ENCODE data around the gene CD36.

Gene CD36

DNA sequence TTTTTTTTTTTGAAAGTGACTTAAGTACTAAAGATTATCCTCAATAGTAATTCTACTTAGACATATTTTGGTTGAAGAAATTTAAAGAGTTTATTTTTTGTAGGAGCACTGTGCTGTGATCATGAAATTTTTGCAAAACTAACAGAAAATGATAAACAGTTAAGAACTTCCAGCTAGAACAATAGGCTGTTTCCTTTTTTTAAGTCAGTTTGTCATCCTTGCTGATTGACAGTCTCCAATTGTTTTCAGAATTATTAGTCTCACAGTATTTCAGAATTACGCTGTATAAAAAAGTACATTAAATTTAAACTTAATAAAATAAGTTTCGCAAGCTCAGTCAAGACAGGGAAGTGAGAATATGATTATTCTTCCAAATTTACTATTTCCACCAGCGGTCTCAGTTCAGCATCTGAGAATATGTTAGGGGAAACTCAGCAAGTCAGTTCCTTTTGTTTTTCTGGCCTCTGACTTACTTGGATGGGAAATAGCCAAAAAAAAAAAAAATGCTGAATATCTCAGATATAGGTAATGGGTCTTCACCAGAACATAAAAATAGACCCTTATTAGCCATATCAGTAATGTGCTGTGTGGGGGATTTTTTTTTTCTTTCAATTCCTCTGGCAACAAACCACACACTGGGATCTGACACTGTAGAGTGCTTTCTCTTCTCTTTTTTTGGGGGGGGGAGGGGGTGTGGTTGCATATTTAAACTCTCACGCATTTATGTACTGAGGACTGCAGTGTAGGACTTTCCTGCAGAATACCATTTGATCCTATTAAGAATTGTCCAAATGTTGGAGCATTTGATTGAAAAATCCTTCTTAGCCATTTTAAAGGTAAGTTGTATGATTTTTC is at the start of gene CD36:
CD36 (plus strand) TSS at position 732 of the 855 bp plus-strand sequence. CDS start 8,099 bp downstream, outside the sequence.
- DNase-seq = no peak

DNA sequence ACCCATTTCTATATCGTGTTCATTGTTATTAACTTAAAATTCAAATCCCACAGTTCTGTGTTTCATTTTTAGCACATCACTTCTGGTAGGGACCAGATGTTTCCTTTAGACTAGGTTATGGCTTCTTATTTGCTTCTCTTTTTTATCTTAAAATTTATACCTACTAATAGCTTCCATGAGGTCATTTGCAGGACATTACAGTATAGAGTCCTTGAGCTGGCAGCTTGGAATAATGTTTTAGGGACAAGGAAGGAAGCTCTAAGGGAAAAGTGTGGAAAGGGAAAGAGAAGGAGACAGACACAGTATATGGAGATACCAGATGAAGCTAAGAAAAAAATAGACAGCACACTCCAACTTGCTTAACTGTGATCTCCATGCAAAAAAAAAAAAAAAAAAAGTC is 48.8 kb upstream of the CD36 start:
- no peak for DNase-seq

DNA sequence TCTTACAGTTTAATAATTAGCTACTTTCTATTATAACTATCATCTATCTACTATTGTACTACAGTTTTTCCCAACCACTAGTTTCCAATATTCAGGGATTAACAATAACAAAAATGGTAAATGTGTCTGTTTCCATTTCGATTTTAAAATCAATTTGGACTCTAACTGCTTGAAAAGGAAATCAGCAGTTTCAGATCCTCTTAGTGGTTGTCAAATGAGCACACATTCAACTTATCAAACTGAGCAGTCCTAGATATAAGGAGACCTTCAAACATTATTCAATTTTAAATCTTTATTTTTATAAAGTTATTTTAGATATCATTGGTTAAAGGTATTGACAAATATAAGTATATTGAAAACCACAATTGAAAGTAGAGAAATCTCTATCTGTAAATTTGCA is 46.8 kb upstream of the CD36 start:
- no peak for DNase-seq

DNA sequence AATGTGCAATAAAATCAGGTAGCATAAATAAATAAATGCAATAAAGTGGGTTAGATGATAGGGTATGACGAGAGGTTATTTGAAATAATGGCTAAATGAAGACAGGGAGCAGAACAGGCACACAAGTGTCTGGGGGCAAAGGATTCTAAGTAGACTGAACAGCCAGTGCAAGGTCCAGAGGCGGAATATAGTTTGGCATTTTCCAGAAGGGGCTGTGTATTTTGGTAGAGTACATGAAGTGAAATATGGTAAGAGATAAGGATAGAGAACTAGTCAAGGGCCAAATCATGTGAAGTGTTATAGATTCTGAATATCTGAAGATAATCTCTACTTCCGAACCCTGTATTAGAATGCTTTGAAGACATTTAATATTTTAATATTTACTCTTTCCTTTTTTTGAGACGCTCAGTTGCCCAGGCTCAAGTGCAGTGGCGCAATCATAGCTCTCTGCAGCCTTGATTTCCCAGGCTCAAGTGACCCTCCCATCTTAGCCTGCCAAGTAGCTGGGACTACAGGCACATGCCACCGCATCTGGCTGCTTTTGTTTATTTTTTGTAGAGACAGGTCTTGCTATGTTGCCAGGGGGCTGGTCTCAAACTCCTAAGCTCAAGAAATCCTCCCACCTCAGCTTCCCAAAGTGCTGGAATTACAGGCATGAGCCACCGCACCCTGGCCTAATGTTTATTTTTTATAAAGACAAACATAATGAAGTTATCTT is 44.4 kb upstream of the CD36 start:
- DNase-seq = no peak

DNA sequence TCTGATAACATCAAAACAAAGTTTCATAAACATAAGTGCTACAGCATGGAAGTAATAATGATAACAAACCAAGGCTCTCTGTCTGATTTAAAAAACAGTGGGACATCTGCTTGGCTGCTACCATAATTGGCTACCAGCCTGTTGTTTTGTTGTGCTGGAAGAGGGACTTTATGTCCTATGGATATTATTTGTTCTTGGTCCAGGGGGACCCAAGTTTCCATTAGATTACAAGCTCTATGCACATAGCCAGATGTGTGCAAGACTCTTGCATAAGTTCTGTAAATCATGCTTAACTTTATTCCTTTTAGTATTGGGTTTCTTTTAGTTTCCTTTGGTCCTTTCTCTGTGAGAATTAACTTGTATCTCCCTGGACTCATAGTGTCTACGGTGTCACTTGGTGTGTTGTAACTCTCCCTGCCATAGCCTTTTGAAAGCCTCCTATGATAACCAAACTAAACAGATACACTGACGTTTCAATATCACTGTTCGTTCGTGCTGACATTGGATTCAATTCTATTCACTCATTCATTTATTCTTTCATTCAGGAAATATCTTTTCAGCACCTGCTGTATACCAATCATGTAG is 41.4 kb upstream of the CD36 start:
- no peak for DNase-seq

DNA sequence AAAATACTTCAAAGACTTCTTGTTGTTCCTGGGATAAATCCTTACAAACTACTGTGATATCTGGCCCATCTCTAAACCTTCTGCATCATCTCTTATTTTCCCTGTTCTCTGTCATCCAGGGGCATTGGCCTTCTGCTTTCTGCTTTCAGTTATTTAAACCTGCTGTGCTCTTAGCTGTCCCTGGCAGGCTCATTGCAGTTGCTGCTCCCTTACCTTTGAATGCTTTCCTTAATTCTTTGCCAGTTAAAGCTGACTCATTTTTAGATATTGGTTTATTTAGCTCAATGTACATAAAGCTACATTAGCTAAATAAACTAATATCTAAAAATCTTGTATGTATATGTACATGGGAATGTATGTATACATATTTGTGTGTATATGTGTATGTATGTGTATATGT is 40.6 kb upstream of the CD36 start:
- no peak for DNase-seq

DNA sequence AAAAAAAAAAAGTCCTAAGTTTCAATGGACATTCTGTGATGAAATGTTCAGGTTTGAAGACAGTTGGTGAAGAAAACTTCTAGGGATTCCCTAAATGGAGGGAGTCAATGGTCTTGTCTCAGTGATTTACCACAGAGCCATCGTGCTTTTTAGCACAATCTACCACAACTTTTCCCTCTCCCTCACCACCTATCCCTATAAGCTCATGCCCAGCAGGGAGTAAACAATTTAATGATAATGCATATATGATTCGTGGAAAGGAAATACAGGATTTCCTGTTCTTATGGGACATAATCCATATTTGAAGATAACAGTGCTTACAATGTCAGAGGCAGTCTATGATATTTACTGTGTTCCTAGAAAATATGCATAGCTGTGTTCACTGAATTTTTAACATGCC is 38.4 kb upstream of the CD36 start:
- no peak for DNase-seq

DNA sequence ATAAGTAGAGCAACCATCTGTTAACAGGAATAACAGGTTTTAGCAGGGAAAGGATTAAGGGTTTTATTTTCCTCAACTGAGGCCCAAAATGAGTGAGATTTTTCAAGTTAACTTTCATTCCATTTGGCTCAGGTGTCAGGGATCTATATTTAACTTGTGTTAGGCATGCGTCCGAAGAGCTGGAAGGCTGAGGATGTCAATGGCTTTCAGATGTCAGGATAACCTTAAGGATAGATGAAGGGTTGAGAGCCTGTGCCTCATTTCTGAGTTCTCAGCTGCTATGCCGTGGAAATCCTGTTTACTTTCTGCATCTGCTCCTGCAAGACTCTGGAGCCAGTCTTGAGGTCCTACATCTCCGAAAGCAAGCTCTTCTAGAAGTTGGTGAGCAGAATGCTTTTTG is 36.4 kb upstream of the CD36 start:
- DNase-seq = no peak

DNA sequence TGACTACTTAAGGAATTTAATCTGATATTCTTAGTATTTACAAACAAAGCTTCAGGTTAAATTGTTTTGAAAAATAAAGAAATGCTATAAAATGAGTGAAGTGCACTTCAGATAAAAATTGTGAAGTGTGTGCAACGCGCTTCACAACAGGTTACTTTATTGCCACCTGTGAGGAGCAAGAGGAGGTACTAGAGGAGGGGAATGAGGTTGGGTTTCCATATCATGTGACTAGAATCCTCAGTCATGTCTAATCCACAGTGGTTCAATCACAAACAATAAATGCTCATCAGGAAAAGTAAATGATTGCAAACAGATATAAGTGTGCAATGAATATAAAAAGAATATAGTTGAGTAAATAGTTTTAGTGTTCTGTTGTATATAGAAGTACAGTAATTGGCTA is 34.5 kb upstream of the CD36 start:
- DNase-seq = no peak

DNA sequence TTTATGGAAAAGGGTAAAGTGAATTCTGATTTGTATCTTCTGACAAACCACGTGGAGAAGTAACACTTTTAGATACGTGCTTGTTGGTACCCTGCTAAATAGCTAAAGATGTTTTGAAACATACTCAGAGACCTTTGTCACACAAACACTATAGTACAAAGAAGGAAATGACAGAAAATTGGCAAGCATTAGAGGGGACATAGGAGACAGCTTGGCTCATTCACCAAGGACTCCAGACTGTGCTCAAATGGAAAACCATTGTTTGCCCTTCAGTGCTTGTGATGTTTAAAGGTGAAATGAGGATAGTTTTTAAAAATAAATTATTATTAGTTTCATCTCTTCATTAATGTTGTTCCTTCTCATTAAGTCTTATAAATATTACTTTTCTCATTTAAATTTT is 34.0 kb upstream of the CD36 start:
- DNase-seq = no peak

DNA sequence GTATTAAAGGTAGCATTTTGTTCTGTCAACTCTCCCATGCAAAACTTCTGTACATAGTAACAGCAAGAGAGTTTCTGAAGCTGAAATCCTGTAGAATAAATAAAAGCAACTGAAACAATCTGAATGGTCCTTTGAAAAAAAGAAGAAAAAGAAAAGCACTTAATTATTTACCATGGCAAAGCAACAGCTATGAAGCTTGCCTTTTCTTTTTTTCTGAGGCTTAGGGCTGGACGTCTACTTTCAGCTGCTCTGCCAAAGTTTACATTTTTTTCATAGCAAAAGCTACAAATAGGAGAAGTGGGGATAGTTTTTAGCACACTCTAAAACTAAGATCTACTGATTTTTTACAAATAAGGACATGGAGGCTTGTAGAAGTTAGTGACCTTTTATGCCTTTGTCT is 31.3 kb upstream of the CD36 start:
- no peak for DNase-seq

DNA sequence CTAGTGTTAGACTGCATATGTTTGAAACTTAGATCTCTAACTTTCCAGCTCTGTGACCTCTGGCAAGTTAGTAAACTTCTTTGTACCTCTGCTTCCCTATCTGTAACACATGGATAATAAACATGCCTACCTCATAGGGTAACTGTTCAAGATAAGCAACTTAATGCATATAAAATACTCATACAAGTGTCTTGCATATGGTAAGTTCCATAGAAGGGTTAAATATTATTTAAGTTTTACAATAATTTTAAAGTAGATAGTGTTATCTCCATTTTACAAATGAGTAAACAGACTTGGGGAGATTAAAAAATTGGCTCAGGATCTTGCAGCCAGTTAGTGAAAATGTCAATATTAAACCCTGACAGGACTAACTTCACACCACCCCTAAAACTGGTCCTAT is 30.1 kb upstream of the CD36 start:
- DNase-seq = no peak

DNA sequence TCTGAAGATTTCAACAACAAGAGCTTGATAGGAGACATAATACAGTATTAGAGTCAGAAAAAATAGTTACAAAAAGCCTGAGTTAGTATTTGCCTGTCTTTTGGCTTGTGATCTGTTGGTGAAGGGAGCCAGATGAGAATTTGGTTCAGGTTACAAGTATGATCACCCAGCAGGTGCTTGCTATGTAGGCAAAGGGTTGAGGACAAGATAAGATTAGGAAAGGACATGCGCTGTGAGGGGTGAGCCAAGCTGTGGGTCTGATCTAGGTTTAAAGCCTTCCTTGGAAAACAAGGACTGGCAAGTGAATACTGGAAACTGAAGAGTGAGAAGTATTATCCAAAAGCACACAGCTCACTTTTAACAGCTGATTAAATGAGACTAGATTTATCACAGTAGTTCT is 28.7 kb upstream of the CD36 start:
- DNase-seq = no peak

DNA sequence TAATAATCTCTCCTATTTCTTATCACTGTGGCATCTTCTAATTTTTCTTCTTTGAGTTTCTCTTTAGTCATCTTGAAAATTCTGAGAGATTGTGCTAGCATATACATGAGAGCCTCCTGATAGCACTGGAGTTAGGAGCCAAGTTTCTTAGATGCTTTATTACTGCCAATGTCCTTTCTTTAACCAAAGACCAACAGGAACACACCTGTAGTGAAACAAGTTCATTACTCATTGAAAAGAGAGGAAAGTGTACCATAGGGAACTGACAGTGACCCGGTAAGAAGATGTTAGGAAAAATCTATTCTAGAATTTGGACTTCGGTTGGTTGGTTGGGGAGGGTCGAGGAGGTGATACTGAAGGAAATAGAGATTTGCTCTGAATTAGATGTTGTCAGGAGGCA is 27.1 kb upstream of the CD36 start:
- DNase-seq = no peak

DNA sequence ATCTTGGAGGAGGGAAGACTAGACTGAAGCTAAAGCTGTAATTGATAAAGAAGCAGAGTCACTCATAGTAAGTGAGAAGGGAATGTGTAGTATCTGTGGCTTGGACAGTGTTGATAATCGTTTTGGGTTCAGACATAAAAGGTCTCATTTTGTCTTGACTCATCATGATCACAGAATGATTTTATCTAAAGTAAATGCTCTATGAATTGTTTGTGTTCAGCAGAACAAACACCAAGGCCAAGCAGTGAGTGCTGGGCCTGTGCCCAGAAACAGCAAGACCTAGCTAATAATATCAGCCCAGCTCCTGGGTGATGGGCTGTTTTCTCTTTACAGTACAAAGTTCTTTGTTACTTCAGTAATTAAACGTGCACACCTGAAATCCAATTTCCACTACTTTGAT is 26.7 kb upstream of the CD36 start:
- DNase-seq = no peak

DNA sequence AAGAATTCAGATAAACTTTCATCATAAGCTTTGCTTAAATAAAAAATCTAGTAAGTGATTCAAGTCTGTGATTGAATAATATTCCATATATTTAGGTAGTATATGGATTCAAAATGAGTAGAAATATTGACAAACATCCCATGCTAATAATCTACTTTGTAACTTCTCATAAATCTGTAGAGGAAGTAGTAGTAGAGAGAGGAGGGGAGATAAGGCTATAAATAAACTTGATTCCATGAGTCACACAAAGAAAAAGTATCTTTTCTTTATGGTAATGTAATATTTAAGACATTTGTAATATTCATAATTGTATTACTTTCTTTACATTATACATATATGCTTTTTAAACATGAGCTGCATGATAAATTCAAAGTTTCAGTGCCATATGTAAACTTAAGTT is 25.6 kb upstream of the CD36 start:
- DNase-seq = no peak

DNA sequence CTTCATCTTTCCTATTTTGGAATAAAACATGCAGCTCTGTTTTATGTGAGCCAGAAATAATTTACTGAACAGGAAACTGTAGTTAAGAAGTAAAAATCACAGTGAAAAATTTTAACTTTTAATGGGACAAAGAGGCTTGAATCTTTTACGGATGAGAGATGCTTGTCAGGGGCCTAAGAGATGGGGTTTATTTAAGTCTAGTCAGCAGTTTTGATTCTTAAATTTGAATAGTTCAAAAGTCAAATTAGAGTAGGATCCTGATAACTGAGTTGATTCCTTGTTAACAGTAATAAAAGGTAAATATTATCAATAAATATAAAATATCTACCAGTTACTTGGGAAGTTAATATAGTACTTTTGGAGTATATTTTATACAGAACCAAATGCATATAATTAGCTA is 24.9 kb upstream of the CD36 start:
- no peak for DNase-seq

DNA sequence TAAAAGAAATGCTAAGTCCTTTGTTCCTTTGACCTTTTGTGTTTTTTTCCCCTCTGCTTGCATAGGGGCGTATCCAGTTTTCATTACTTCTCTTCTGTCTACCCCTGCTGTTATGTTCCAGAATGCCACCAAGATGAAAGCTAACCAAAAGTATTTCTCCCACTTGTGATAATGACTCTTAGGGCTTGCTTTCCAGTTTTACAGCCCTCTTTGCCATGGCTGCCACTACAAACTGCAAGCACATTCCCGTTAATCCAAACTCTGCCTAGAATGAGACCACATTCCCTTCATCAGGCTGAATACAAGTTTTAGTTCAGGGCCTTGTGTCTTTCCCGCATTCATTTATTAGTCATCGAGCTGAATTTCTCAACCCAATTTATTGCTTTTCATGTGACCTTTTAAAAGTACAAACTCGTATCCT is 23.6 kb upstream of the CD36 start:
- DNase-seq = no peak

DNA sequence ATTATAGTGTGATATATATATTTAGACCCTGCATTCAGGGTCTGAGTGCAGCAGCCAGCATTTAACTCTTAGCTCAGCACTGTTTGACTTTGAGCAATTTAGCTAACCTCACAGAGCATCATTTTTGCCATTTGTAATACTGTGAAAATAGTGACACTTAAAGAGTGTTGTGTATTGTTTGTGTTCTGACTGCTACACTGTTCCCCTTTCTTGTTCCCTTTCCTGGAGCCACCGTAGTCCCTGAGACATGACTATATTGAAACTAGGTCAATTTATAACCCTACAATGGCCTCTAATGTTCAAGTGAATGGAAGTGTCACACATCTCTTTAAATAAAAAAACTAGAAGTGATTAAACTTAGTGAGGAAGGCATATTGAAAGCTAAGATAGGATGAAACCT is 20.3 kb upstream of the CD36 start:
- no peak for DNase-seq

DNA sequence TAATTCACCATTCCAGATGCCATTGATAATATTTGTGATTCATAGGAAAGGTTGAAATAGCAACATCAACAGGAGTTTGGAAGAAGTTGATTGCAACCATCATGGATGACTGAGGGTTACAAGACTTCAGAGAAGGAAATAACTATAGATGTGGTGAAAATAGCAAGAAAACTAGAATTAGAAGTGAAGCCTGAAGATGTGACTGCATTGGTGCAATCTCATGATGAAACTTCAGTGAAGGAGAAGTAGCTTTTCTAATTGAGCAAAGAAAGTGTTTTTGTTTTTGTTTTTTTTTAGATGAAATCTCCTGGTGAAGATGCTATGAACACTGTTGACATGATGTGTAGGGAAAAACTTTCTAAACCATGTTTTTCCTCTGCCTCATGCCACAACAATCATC is 18.7 kb upstream of the CD36 start:
- no peak for DNase-seq

DNA sequence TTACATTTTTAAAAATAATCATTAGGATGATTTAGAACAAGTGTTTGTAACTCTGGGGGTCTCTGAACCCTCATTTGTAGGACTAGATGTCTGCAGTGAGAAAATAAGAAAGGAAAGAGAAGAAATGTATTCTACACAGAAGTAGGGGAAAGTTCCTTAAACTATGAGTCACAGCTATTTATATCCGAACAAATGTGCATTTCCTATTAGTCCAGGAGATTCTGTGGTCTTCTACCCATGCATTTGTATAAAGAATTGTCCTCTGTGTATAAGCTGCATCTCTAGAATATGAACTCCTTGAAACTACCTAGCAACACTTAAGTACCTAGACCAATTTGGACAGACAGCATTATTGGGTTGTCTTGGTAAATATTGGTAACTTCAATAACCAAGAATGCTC is 15.9 kb upstream of the CD36 start:
- no peak for DNase-seq

DNA sequence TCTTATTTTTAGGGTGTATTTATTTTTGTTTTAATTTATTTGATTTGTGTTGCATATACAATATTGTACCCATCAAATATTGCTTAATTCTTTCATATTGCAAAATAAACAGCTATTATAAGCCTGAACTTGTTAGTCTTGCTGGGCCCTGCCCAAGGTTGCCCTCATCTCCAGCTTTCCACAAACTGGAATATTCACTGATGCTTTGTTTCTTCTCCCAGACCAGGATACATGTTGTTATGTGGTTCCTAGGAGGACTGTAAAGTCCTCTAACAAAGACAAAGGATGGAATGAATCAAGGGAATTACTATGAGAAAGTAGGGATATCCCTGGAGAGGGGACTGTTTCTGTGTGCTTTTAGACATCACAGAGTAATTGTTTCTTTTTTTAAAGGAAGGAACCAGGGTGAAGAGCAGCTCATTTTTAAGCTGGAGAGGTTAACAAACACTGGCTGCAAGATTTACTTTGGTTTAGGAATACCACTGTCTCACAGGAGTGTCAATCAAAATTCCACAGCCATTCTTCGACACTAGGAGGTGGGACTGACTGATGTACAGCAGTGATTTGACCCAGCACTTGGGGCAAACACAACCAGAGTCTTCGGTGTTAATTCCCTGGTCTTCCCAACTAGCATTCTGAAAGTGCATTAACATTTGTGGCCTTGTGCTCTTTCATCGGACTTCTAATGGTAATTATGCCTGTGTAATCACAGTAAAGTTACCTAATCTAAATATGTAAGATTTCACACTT is 14.8 kb upstream of the CD36 start:
- DNase-seq = no peak

DNA sequence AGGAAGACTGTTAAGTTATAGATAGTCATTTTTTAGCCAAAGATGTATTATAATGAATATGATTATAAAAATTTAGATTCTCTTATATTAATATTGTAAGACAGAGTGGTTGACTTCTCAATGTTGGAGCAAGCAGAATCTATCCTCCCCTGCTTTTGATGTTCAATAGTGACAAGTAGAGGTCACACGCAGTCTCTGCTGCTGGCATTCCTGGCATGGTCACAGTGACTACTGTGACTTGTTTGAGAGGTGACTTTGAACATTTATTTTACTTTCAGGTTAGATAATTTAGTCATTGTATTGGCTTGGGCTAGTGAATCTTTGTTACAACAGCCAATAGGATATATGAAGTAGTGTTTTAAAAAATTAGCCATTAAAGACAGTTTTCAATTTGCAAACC is 13.7 kb upstream of the CD36 start:
- DNase-seq = no peak

DNA sequence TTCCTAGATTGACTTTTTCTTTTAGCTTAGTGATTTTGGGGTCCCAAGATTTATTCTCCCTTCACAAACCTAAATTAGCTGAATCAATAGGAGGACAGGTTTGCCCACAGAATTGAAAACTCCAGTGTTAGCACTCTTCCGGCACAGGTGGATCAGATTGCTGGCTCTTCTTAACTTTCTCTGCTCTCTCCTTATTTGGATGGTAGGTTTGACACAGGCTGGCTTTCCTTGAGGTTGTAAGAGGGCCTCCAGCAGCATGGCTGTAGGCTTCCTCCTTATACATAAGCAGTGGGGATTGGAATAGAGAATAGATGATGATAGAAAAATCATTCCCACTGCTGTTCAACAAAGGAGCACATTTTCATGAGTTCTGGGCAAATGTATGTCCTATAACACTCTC is 9.4 kb upstream of the CD36 start:
- no peak for DNase-seq
